Measurements from ENCODE around the gene SFMBT2. TPM values are rescaled to one million over a fixed set of nuclear protein-coding genes. Genes with fewer than 3 reads are reported as not detected.

Gene SFMBT2
- total RNA-seq, 2 donors from 2014 or later, result 12.2 to 18.5 TPM

GRCh38 chr10:7372504-7372903 is 38.3 kb downstream of the SFMBT2 start:
- Histone ChIP-seq H3K9me3 (no peaks in the 10 kb centered on the region), H3K4me3 (no peak overlapping the region), H3K27me3 (replicated peaks; ENCODE audit: insufficient read depth) (no peaks in the 10 kb centered on the region), H3K4me1 (replicated peaks) (no peaks in the 10 kb centered on the region), H3K36me3 (peaks cover 0 to 1% of the 10 kb centered on the region in 2 donors), H3K27ac (no peak overlapping the region)
- intact Hi-C loops (cut with DNase I), result no loop called here
- TF ChIP-seq CTCF (IDR thresholded peaks at IDR 0.05), result no peak
- TF ChIP-seq POLR2A (IDR thresholded peaks at IDR 0.05), result no peak
- no peak for TF ChIP-seq POLR2AphosphoS5 (IDR thresholded peaks at IDR 0.05)
- no peak for DNase-seq (ENCODE audit: low spot score)
- WGBS, result 94% methylated on average over 8 of the region's 8 CpGs

- intact Hi-C loops (cut with DNase I), result no loop called here
- H3K4me3 ChIP-seq, result no peak overlapping the region
- H3K36me3 ChIP-seq, result peaks cover 0 to 3% of the 10 kb centered on the region in 2 donors
- H3K27ac ChIP-seq, result no peak overlapping the region
- WGBS, result 98% methylated on average over 7 of the region's 7 CpGs
- H3K4me1 ChIP-seq (replicated peaks), result no peaks in the 10 kb centered on the region
- no peak for DNase-seq (ENCODE audit: low spot score)
- no peaks in the 10 kb centered on the region for H3K27me3 ChIP-seq (replicated peaks; ENCODE audit: insufficient read depth)
- no peak for TF ChIP-seq POLR2A (IDR thresholded peaks at IDR 0.05)
- TF ChIP-seq CTCF (IDR thresholded peaks at IDR 0.05), result no peak
- no peak for TF ChIP-seq POLR2AphosphoS5 (IDR thresholded peaks at IDR 0.05)
- no peaks in the 10 kb centered on the region for H3K9me3 ChIP-seq
Measured at GRCh38 chr10:7370511-7370910, 40.3 kb downstream of the SFMBT2 start.

- Histone ChIP-seq H3K4me3 (no peak overlapping the region), H3K9me3 (no peaks in the 10 kb centered on the region), H3K27ac (no peak overlapping the region), H3K36me3 (peaks cover 0 to 3% of the 10 kb centered on the region in 2 donors), H3K4me1 (replicated peaks) (no peaks in the 10 kb centered on the region), H3K27me3 (replicated peaks; ENCODE audit: insufficient read depth) (no peaks in the 10 kb centered on the region)
- intact Hi-C loops (cut with DNase I), result no loop called here
- TF ChIP-seq POLR2A (IDR thresholded peaks at IDR 0.05) (no peak), CTCF (IDR thresholded peaks at IDR 0.05) (no peak), POLR2AphosphoS5 (IDR thresholded peaks at IDR 0.05) (no peak)
- 91% methylated on average over 11 of the region's 11 CpGs for WGBS
- no peak for DNase-seq (ENCODE audit: low spot score)
Measured at GRCh38 chr10:7365027-7365745, 45.6 kb downstream of the SFMBT2 start.

- Histone ChIP-seq H3K27me3 (replicated peaks; ENCODE audit: insufficient read depth) (no peaks in the 10 kb centered on the region), H3K27ac (no peak overlapping the region), H3K9me3 (no peaks in the 10 kb centered on the region), H3K4me1 (replicated peaks) (no peaks in the 10 kb centered on the region), H3K36me3 (peaks cover 0 to 3% of the 10 kb centered on the region in 2 donors), H3K4me3 (no peak overlapping the region)
- intact Hi-C loops (cut with DNase I), result no loop called here
- no peak for DNase-seq (ENCODE audit: low spot score)
- TF ChIP-seq CTCF (IDR thresholded peaks at IDR 0.05), result no peak
- no peak for TF ChIP-seq POLR2A (IDR thresholded peaks at IDR 0.05)
- no peak for TF ChIP-seq POLR2AphosphoS5 (IDR thresholded peaks at IDR 0.05)
- 80% methylated on average over 6 of the region's 6 CpGs for WGBS
Measured at GRCh38 chr10:7364474-7364873, 46.4 kb downstream of the SFMBT2 start.

GRCh38 chr10:7363700-7364099 is 47.1 kb downstream of the SFMBT2 start:
- Histone ChIP-seq H3K4me1 (replicated peaks) (no peaks in the 10 kb centered on the region), H3K36me3 (peaks cover 0 to 3% of the 10 kb centered on the region in 2 donors), H3K27me3 (replicated peaks; ENCODE audit: insufficient read depth) (no peaks in the 10 kb centered on the region), H3K9me3 (no peaks in the 10 kb centered on the region), H3K27ac (no peak overlapping the region), H3K4me3 (no peak overlapping the region)
- TF ChIP-seq POLR2A (IDR thresholded peaks at IDR 0.05), result no peak
- no peak for TF ChIP-seq CTCF (IDR thresholded peaks at IDR 0.05)
- no peak for TF ChIP-seq POLR2AphosphoS5 (IDR thresholded peaks at IDR 0.05)
- 97% methylated on average over 6 of the region's 6 CpGs for whole genome bisulfite sequencing
- no peak for DNase-seq (ENCODE audit: low spot score)
- intact Hi-C loops (cut with DNase I), result no loop called here

Data from prostate gland (tissue), 2 donors.